Prostate gland (tissue), 2 donors: Measurements from ENCODE around the gene DNAAF8. TPM values are rescaled to one million over a fixed set of nuclear protein-coding genes. Genes with fewer than 3 reads are reported as not detected.
A peak's percentile ranks its signal among the peaks of the same experiment; 100 is the strongest.

Source experiments
- DNase-seq: peaks from one replicate; pipeline ENCODE4 v3.0.0-alpha.2; 2019; ENCODE audit warnings: low spot score
- H3K27ac ChIP-seq, 2 donors: fragments of 200-600 bp; sonication (generic); 2 replicates each; pipeline ENCODE4 v1.5.1; 2017 to 2019
- H3K27me3 ChIP-seq: fragments of 200-600 bp; sonication (generic); replicated peaks from 2 replicates; pipeline ENCODE4 v1.5.1; 2019; ENCODE audit not compliant: insufficient read depth
- H3K36me3 ChIP-seq, 2 donors: fragments of 200-600 bp; sonication (generic); 1 replicate in 1 of 2; 2 replicates in 1 of 2; pipeline versions ENCODE4 v1.5.1 to v1.8.1; 2017 to 2019
- H3K4me1 ChIP-seq: fragments of 200-600 bp; sonication (generic); replicated peaks from 2 replicates; pipeline ENCODE4 v1.5.1; 2019
- H3K4me3 ChIP-seq, 2 donors: fragments of 200-600 bp; sonication (generic); 2 replicates each; pipeline ENCODE4 v1.5.1; 2017 to 2019
- H3K9me3 ChIP-seq: fragments of 200-600 bp; sonication (generic); 2 replicates; pipeline ENCODE4 v1.5.1; 2017
- CTCF ChIP-seq, 4 experiments: fragments of 200-600 bp in 2 of 4; fragments of 450-650 bp in 2 of 4; sonication (generic) in 2 of 4; IDR thresholded peaks; 1 replicate in 3 of 4; 2 replicates in 1 of 4; pipeline ENCODE4 v1.5.1; 2016 to 2019; ENCODE audit warnings: antibody characterized with exemption in 4 of 4, mild to moderate bottlenecking in 2 of 4, moderate library complexity in 2 of 4
- POLR2A ChIP-seq: fragments of 450-650 bp; IDR thresholded peaks from one replicate; pipeline ENCODE4 v1.6.1; 2016; ENCODE audit warnings: antibody characterized with exemption, mild to moderate bottlenecking
- POLR2AphosphoS5 ChIP-seq: sonication (generic); formaldehyde crosslinking; IDR thresholded peaks from one replicate; pipeline ENCODE4 v1.6.1; 2017; ENCODE audit warnings: antibody characterized with exemption
- WGBS: methylation state at CpG from one replicate; pipeline ENCODE4 v1.1.5; 2018; 5-methylcytosine and 5-hydroxymethylcytosine counted together
- intact Hi-C: fragments of 100-400 bp; cut with DNase I; formaldehyde crosslinking; loops from one replicate; pipeline ENCODE4 v1.14.2; 2022
- total RNA-seq, 2 donors: library from RNA; depleted of rRNA; stranded (reverse); fragments of >200 nt; gene quantifications; one replicate each; pipeline ENCODE4 v1.1.0, GENCODE V29; 2016

The DNAAF8 gene
- total RNA-seq, 2 donors from 2014 or later, result 7.1 to 21.9 TPM

- DNase-seq, result no peak
- Histone ChIP-seq H3K4me3 (no peak overlapping the region), H3K4me1 (no peaks in the 10 kb centered on the region), H3K27me3 (no peaks in the 10 kb centered on the region), H3K27ac (no peak overlapping the region), H3K9me3 (no peaks in the 10 kb centered on the region), H3K36me3 (peaks cover 10 to 20% of the 10 kb centered on the region in 2 donors)
- 92% methylated on average over 44 of the region's 44 CpGs for WGBS
- TF ChIP-seq CTCF (IDR thresholded peaks at IDR 0.05) (no peak), POLR2A (no peak), POLR2AphosphoS5 (no peak)
- intact Hi-C loops, result no loop called here
Observed at GRCh38 chr16:4752351-4753100, 18.2 kb downstream of the DNAAF8 start.

- peaks cover 10 to 20% of the 10 kb centered on the region in 2 donors for H3K36me3 ChIP-seq
- WGBS, result 89% methylated on average over 11 of the region's 11 CpGs
- intact Hi-C loops, result no loop called here
Observed at GRCh38 chr16:4753227-4753626, 18.9 kb downstream of the DNAAF8 start.

GRCh38 chr16:4754865-4755264, 20.5 kb downstream of the DNAAF8 start:
- Histone ChIP-seq H3K4me1 (no peaks in the 10 kb centered on the region), H3K4me3 (no peak overlapping the region), H3K27me3 (no peaks in the 10 kb centered on the region), H3K27ac (no peak overlapping the region), H3K9me3 (no peaks in the 10 kb centered on the region), H3K36me3 (peaks cover 10 to 20% of the 10 kb centered on the region in 2 donors)
- TF ChIP-seq POLR2AphosphoS5 (no peak), CTCF (IDR thresholded peaks at IDR 0.05) (no peak), POLR2A (no peak)
- WGBS, result over 99% methylated on average over 4 of the region's 4 CpGs
- DNase-seq, result no peak
- intact Hi-C loops, result no loop called here

More at GRCh38 chr16:4753227-4753626, 18.9 kb downstream of the DNAAF8 start:
- Histone ChIP-seq H3K9me3 (no peaks in the 10 kb centered on the region), H3K4me3 (no peak overlapping the region), H3K4me1 (no peaks in the 10 kb centered on the region), H3K27me3 (no peaks in the 10 kb centered on the region), H3K27ac (no peak overlapping the region)
- DNase-seq, result no peak
- TF ChIP-seq POLR2A, result no peak
- TF ChIP-seq CTCF (IDR thresholded peaks at IDR 0.05), result no peak
- no peak for TF ChIP-seq POLR2AphosphoS5

- peaks cover 17 to 27% of the 10 kb centered on the region in 2 donors for H3K36me3 ChIP-seq
- no peak for DNase-seq
- 84% methylated on average over 6 of the region's 6 CpGs for WGBS
- H3K27me3 ChIP-seq, result no peaks in the 10 kb centered on the region
- H3K9me3 ChIP-seq, result no peaks in the 10 kb centered on the region
- intact Hi-C loops, result no loop called here
- H3K4me3 ChIP-seq, result no peak overlapping the region
- no peak for TF ChIP-seq POLR2A
- TF ChIP-seq POLR2AphosphoS5, result peak; percentile 28
- H3K4me1 ChIP-seq, result no peaks in the 10 kb centered on the region
- H3K27ac ChIP-seq, result no peak overlapping the region
Observed at GRCh38 chr16:4755687-4756086, 21.4 kb downstream of the DNAAF8 start.

GRCh38 chr16:4760221-4760910, 26.0 kb downstream of the DNAAF8 start:
- Histone ChIP-seq H3K36me3 (peaks cover 12 to 24% of the 10 kb centered on the region in 2 donors), H3K4me3 (no peak overlapping the region), H3K27me3 (no peaks in the 10 kb centered on the region), H3K27ac (no peak overlapping the region), H3K9me3 (no peaks in the 10 kb centered on the region), H3K4me1 (peaks cover 2% of the 10 kb centered on the region)
- no peak for DNase-seq
- 89% methylated on average over 22 of the region's 23 CpGs for WGBS
- intact Hi-C loops, result no loop called here
- TF ChIP-seq POLR2A (no peak), CTCF (IDR thresholded peaks at IDR 0.05) (no peak)
